GM21528 (cell line): ENCODE results near the gene AKTIP.
"Not testable (repeated sequence)": the region's sequence is repeated elsewhere in the genome, so short reads cannot be mapped to it uniquely, and the experiment has no call there.

Source experiments
- ATAC-seq: cut with Tn5 transposase; IDR thresholded peaks from one replicate; pipeline ENCODE4 v1.9.1; 2021; ENCODE audit warnings: mild to moderate bottlenecking, moderate library complexity; ENCODE audit not compliant: unreplicated experiment, low FRiP score

The AKTIP gene

GRCh38 chr16:53517851-53518250 lies 14.8 kb upstream of the AKTIP start:
- ATAC-seq, result no peak

DNA sequence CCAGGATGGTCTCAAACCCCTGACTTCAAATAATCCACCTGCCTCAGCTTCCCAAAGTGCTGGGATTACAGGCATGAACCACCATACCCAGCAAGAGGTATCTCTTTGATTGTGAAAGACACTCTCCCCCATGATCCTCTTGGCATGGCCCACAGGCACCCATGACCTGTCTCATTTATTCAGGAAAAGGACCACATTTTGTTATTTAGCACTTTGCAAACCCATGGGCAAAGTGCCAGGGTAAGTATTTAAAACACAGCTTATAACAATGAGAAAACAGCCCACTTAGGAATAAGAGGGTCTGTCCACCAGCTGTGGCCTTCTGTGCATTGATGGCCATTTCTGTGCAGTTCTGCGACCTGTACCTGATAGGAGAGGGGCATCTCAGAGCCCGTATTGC lies 12.8 kb upstream of the AKTIP start:
- no peak for ATAC-seq

- ATAC-seq, result no peak
Observed at GRCh38 chr16:53515259-53515658, 12.2 kb upstream of the AKTIP start.

GRCh38 chr16:53512795-53513194 lies 9.8 kb upstream of the AKTIP start:
- not testable (repeated sequence) for ATAC-seq

DNA sequence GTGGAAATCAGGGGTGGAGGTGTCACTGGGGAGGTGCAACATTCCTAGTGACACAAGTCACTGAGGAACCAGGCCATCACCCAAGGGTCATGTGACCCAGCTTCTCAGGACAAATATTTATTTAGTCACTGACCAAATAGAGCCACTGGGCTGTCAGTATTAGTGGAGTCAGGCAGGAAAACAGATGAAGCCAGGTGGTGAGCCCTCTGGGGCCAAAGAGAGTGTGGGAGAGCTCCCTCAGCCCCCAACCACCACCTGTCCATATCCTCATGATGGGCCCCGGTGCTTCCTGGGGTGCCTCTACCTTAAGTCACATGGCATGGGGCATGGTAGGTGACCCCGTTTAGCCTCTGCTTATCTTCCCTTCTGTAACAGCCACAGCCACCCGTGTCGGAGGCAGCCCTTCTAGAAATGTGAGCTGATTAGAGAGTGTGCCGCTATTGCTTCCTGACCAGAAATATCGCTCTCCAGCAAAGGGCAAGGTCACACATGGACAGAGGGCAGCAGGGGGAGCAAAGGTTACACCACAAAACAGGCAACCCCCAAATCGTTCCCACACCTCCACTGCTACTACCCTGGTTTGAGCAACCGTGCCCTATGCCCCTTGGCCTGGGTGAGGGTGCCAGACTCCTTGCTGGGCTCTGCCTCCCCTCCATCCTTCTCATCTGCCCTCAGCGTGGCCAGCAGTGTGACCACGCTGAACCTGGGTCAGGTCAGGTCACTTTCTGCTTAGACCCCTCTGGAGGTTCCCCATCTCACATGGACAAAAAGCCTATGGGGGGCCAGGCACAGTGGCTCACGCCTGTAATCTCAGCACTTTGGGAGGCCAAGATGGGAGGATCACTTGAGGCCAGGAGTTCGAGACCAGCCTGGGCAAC lies 8.6 kb upstream of the AKTIP start:
- no peak for ATAC-seq

GRCh38 chr16:53511084-53511402 lies 8.0 kb upstream of the AKTIP start:
- ATAC-seq, result no peak

DNA sequence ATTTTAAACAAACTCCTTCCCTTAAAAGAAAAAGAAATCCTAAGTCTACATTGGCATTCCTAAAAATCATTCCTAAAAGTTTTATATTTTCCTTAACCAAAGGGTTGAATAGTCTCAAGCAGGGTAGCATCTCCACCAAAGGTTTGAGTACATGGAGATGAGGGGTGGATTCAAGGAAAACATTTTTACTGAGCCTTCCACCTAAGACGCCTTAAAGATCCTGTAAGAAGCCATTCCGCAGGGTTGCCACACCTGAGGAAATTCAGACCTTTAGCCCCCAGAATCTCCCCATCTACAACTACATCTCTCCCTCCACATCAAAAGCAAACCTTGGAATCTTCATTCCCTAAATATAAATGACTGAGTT lies 7.7 kb upstream of the AKTIP start:
- no peak for ATAC-seq

GRCh38 chr16:53509906-53510703 lies 7.1 kb upstream of the AKTIP start:
- ATAC-seq, result no peak

GRCh38 chr16:53507464-53508179 lies 4.6 kb upstream of the AKTIP start:
- no peak for ATAC-seq

DNA sequence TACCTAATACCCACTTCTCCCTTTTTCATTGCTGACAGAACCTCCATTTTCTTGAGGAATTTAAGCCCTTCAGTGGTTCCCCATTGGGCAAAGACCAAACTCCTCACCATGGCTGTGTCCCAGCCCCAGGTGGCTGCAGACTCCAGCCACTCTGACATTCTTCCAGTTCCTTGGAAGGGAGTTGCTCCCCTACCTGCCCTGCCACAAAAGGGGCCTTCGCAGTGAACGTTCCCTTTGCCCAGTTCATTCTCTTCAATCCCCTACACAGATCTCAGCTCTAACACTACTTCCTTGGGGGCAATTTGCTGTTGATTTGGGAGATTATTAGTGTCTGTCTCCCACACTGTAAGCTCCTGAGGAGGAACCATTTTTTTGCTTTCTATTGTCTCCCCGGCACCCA lies 3.2 kb upstream of the AKTIP start:
- ATAC-seq, result no peak

DNA sequence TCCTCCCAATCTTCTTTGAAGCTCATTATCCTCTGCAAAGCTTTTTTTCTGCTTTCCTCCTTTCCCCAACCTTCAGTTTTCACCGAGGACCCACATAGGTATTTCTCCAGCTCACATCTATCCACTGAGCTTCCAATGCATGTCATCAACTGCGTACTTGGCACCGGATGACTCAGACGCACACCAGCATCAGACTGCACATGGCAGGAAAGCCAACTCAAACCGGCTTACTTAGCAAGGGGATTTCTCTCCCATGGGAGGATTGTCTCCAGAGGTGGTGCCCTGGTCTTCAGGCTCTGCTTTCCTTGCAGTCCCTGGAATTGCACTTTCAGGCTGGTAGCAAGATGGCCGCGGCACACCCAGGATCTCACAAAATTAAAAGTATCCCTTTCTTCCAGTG lies 1.7 kb upstream of the AKTIP start:
- ATAC-seq, result no peak

DNA sequence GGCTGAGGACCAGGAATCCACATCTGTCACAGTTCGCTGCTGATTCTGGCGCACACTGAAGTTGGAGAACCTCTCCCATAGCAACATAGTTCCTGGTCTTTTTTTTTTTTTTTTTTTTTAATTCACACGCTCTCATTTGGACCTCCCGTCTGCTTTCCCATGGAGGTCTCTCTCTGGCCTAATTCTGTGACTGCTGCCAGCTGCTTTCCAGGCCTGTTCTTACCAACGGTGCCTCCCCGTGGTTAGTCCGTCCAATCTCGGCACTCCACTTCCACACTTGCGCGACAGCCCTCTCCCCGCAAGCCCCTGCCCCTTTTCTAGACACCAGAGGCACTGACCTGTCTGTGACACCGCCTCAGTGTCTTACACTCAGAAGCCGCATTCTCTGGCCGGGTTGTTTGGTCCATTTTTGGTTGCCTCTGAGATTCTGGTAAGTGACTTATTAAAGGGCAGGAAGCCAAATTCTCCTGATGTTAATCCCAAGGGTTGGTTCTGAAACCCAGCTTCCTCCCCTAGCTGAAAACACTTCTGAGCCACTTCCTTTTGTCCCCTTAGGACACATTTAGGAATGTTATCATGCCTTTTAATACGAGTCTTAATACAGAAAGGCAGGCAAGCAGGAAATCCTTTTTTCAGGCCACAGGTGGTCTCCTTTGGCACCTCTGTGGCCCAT lies 1.1 kb upstream of the AKTIP start:
- ATAC-seq, result peak; percentile 0

GRCh38 chr16:53503270-53503923 lies 388 bp upstream of the AKTIP start:
- peak; percentile 97 for ATAC-seq

DNA sequence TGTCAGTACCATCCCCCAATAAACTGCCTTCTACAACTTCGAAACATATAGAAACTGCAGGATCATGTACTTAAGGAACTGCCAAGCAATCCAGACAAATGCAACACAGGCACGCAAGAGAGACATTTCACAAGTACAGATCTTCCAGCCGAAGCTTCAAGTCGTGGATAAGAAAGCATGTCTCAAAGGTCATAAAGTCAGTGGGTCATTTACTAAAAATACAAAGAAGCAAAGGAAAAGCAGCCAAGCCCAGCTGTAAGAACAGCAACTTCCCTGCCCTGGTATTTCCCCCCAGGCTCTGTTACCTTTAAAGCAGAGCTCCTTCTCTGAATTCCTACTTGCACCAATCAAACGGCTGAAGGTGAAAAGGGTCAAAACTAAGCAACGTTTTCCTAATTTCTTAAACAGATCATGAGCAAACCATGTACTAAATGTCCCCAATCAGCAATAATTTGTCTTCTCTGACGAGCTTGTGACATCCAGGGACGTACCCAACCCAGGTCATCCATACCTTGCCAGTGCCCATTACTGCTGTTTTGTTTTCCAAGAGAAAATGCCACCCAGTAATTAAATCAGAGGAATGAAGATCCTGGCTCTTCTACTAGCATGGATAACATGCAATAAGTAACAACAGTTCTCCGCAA lies 1.7 kb downstream of the AKTIP start:
- ATAC-seq, result no peak

DNA sequence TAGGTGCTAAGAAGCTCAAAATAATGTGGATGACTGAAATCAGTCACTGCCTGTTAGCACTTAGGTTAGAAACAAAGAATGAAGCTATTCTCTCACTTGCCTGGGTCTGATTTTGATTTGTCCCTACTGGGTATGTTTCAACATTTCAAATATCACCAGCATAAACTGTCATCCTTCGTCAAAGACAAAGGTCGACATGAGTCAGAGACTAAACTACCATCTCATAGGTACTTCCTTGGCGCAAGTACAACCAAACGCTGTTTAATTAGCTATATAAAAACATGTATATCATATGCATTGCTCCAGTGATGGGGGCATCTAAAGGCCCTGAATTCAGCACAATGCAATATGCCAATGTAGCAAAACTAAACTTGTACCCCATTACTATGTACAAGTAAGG lies 4.0 kb downstream of the AKTIP start:
- ATAC-seq, result no peak

DNA sequence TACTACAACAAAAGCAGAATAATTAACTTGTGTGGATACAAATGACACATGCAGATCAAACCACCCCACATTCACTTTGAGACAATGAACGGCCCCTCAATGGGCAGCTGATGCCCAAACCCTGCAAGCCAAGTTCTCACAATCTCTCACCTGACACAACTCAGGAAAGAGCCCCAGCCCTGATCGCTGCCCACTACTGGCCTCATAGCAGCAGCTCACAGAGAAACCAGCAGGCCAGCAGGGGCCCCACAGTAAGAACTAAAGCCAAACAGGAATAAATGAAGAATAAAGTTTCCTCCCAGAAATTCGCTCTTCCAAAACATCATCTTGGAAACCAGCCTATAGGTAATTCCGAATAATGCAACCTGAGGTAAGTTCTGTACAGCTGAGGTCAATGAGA lies 7.7 kb downstream of the AKTIP start:
- no peak for ATAC-seq

GRCh38 chr16:53494636-53495035 lies 8.4 kb downstream of the AKTIP start:
- no peak for ATAC-seq

DNA sequence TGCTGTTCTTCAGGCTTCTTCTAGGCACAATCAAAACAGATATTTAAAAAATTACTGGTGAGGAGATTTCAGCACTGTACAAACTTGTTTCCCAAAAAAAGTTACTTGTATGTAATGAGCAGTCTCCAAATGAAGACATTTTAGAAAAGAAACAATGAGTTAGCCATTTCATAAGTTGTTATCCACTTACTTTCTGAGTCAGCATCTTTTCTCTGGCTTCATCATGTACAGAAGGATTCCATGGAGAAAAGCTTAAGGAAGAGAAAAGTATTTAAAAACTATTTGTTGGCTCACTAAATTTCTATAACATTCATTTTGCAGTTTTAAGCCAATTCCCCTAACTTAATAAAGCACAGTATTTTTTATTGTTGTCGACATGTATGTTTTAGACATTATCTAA lies 10.5 kb downstream of the AKTIP start:
- no peak for ATAC-seq

GRCh38 chr16:53489755-53490154 lies 13.3 kb downstream of the AKTIP start:
- no peak for ATAC-seq

GRCh38 chr16:53486230-53486629 lies 16.8 kb downstream of the AKTIP start:
- ATAC-seq, result no peak
